K562 (cell line): ENCODE data around the gene DUOXA2. TPM values are rescaled to one million over a fixed set of nuclear protein-coding genes. Genes with fewer than 3 reads are reported as not detected.

Source experiments
- ATAC-seq: fragments of 200-7000 bp; cut with Tn5 transposase; 3 replicates; pipeline ENCODE4 v1.9.1; 2020; ENCODE audit warnings: moderate library complexity
- BruUV-seq: library from RNA; stranded (reverse); fragments of 400-500 nt; replicated peaks from 2 replicates; lab custom pipeline; 2021; lab: Mats Ljungman, UMichigan
- CTCF ChIA-PET: fragments of 300-600 bp; formaldehyde crosslinking; extraction: SDS; loops from one replicate; lab custom pipeline; 2021; ENCODE audit warnings: low intra/inter-chr PET ratio; lab: Yijun Ruan, JAX
- POLR2A ChIA-PET: fragments of 300-600, 350-650 bp; sonication (Branson Sonifier 250); formaldehyde crosslinking; extraction: SDS; loops from one replicate; lab custom pipeline; 2021; ENCODE audit warnings: antibody characterized with exemption, inconsistent platforms; lab: Yijun Ruan, JAX
- DNase-seq, 4 experiments: peaks; one replicate each; pipeline versions ENCODE4 v3.0.0 to v3.0.0-alpha.2; 2011 to 2018; ENCODE audit warnings: low spot score in 3 of 4, mixed read lengths in 3 of 4; ENCODE audit errors: extremely low read depth in 1 of 4
- FAIRE-seq: peaks from 2 replicates; lab custom pipeline; 2011; peaks lifted over from hg19 to GRCh38; lab: Jason Lieb, UNC
- H2AFZ ChIP-seq: 2 replicates; pipeline ENCODE4 v1.6.0; 2011; ENCODE audit warnings: low read depth, low read length, control low read depth, inconsistent platforms
- H3K27ac ChIP-seq: fragments of 200-600 bp; 3 replicates; pipeline ENCODE4 v1.8.0; 2011; ENCODE audit warnings: low read depth, mild to moderate bottlenecking, control low read depth, inconsistent platforms, low read length, moderate library complexity, mixed read lengths; ENCODE audit errors: extremely low read depth
- H3K27me3 ChIP-seq, 2 experiments: fragments of 300-600 bp in 1 of 2; 2 replicates in 1 of 2; 3 replicates in 1 of 2; pipeline versions ENCODE4 v1.6.0 to v1.8.0; 2011; ENCODE audit warnings: inconsistent platforms in 2 of 2, low read length in 2 of 2, mild to moderate bottlenecking in 1 of 2, mixed read lengths in 1 of 2, moderate library complexity in 1 of 2; ENCODE audit not compliant: control insufficient read depth in 2 of 2, insufficient read depth in 2 of 2
- H3K36me3 ChIP-seq: fragments of 300-600 bp; 3 replicates; pipeline ENCODE4 v1.8.0; 2011; ENCODE audit warnings: mild to moderate bottlenecking, low read length, inconsistent platforms; ENCODE audit not compliant: control insufficient read depth, insufficient read depth
- H3K4me1 ChIP-seq, 2 experiments: fragments of 200-600 bp in 1 of 2; replicated peaks in 1 of 2; 2 replicates in 1 of 2; 3 replicates in 1 of 2; pipeline versions ENCODE4 v1.5.1 to v1.8.0; 2011; ENCODE audit warnings: inconsistent platforms in 2 of 2, low read length in 2 of 2, mild to moderate bottlenecking in 1 of 2, mixed read lengths in 1 of 2, moderate library complexity in 1 of 2; ENCODE audit not compliant: control insufficient read depth in 2 of 2, insufficient read depth in 2 of 2
- H3K4me2 ChIP-seq: 2 replicates; pipeline ENCODE4 v1.6.1; 2011; ENCODE audit warnings: low read length, control low read depth, inconsistent platforms, mixed read lengths; ENCODE audit not compliant: insufficient read depth
- H3K4me3 ChIP-seq: fragments of 200-600 bp; sonication (generic), shearing (Covaris generic); 2 replicates; pipeline ENCODE4 v1.5.1; 2016; ENCODE audit warnings: control low read depth, inconsistent platforms
- H3K79me2 ChIP-seq: fragments of 200-600 bp; 3 replicates; pipeline ENCODE4 v1.8.0; 2011; ENCODE audit warnings: low read length, inconsistent platforms; ENCODE audit not compliant: control insufficient read depth, insufficient read depth
- H3K9ac ChIP-seq, 2 experiments: 2 replicates each; pipeline versions ENCODE4 v1.6.0 to v1.6.1; 2011; ENCODE audit warnings: low read depth in 2 of 2, low read length in 2 of 2, control low read depth in 1 of 2, inconsistent platforms in 1 of 2, mild to moderate bottlenecking in 1 of 2, mixed read lengths in 1 of 2; ENCODE audit not compliant: insufficient read depth in 1 of 2
- H3K9me1 ChIP-seq: one replicate; pipeline ENCODE4 v1.6.0; 2011; ENCODE audit warnings: inconsistent platforms, mild to moderate bottlenecking, low read length, moderate library complexity; ENCODE audit not compliant: control insufficient read depth, insufficient read depth
- H3K9me3 ChIP-seq: replicated peaks from 2 replicates; pipeline ENCODE4 v1.5.1; 2011; ENCODE audit warnings: low read depth, low read length, inconsistent platforms; ENCODE audit not compliant: control insufficient read depth, insufficient read depth
- H4K20me1 ChIP-seq: replicated peaks from 2 replicates; pipeline ENCODE4 v1.6.1; 2011; ENCODE audit warnings: low read length, inconsistent platforms, mixed read lengths; ENCODE audit not compliant: control insufficient read depth, insufficient read depth
- BRCA1 ChIP-seq, 2 experiments: fragments of 450-650 bp in 1 of 2; sonication (generic) in 1 of 2; formaldehyde crosslinking in 1 of 2; IDR thresholded peaks; 2 replicates each; pipeline versions ENCODE4 v1.5.0 to v1.6.1; 2017 to 2020; ENCODE audit warnings: mild to moderate bottlenecking in 1 of 2, missing genetic modification reagents in 1 of 2
- CBX8 ChIP-seq: fragments of 200-600 bp; sonication (generic); IDR thresholded peaks from 2 replicates; pipeline ENCODE4 v1.6.1; 2012; ENCODE audit warnings: borderline replicate concordance, mixed run types, low read depth, mild to moderate bottlenecking, moderate library complexity, mixed read lengths, low read length, control low read depth, inconsistent platforms; ENCODE audit not compliant: poor library complexity, severe bottlenecking; ENCODE audit errors: extremely low read depth
- MECOM ChIP-seq: fragments of 250-450 bp; sonication (Bioruptor Pico); IDR thresholded peaks from 2 replicates; pipeline ENCODE4 v1.8.0; 2022; ENCODE audit warnings: inconsistent platforms
- NFYB ChIP-seq: IDR thresholded peaks from 2 replicates; pipeline ENCODE4 v1.6.1; 2011; ENCODE audit warnings: mild to moderate bottlenecking, moderate library complexity; ENCODE audit not compliant: insufficient read length; ENCODE audit errors: extremely low read depth
- ZBTB8A ChIP-seq: fragments of 450-650 bp; IDR thresholded peaks from 2 replicates; pipeline ENCODE4 v1.6.1; 2018; ENCODE audit warnings: mild to moderate bottlenecking, moderate library complexity; ENCODE audit not compliant: partially characterized antibody
- WGBS: fragments of 100-300 bp; shearing (Covaris generic); methylation state at CpG from one replicate; pipeline ENCODE4 v1.1.6; 2016; ENCODE audit warnings: low coverage, mixed read lengths; ENCODE audit not compliant: insufficient coverage; ENCODE audit errors: missing lambda C conversion rate; 5-methylcytosine and 5-hydroxymethylcytosine counted together
- in situ Hi-C: fragments of 300-500 bp; cut with MboI; formaldehyde crosslinking; loops from 4 replicates; pipeline ENCODE4 v1.15.0; 2018; ENCODE audit warnings: inconsistent platforms, mixed read lengths
- intact Hi-C: fragments of 100-400 bp; cut with micrococcal nuclease; formaldehyde crosslinking; loops from 2 replicates; pipeline ENCODE4 v1.14.2; 2022
- polyA plus RNA-seq, 8 experiments: library from polyadenylated mRNA; depleted of rRNA in 4 of 8; stranded (reverse) in 5 of 8; unstranded in 3 of 8; fragments of >200 nt; fragmentation: Nextera tagmentation in 2 of 8; fragmentation: Illumina TruSeq in 1 of 8; extraction: Ambion mirVana in 2 of 8; extraction: Trizol in 1 of 8; gene quantifications; 2 replicates each; pipeline versions ENCODE4 v1.2.1 to v1.2.3, GENCODE V29; 2011 to 2014; ENCODE audit warnings: inconsistent platforms in 1 of 8, missing spikeins in 1 of 8
- total RNA-seq, 7 experiments: library from RNA; depleted of rRNA in 6 of 7; stranded (reverse); fragments of >200 nt in 6 of 7; fragmentation: Illumina TruSeq in 2 of 7; extraction: Trizol in 2 of 7; gene quantifications; 2 replicates each; pipeline versions ENCODE4 v1.2.1 to v1.2.3, GENCODE V29; 2011 to 2021; ENCODE audit warnings: low replicate concordance in 1 of 7

The DUOXA2 gene
- total and polyA plus RNA-seq, 9 of the 15 experiments (the other 6 are each of a cell fraction or from before 2014, with no cell fraction given), result not detected

DNA sequence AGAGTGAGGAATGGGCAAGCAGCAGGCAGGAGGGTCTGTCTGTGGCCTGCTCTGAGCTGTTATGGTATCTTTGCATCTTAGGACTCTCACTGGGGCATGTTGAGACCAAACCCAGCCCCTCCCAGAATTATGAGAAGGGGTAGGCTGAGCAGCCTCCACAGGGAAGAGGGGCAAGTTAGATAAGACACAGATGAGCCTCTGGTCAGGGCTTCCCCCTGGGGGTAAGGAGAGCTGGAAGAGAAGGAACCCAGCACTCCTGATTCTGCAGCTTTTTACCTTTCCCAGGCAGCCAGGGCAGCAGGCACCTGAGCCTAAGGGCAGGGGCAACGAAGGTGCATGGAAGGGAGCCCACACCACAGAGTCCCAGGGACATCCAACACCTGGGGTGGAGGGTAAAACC lies 34.9 kb downstream of the DUOXA2 start:
- H3K36me3 ChIP-seq, result no peaks in the 10 kb centered on the region
- H3K27me3 ChIP-seq, result peaks cover 14 to 33% of the 10 kb centered on the region in 2 experiments
- no peak overlapping the region for H3K9ac ChIP-seq
- peaks cover 0 to 6% of the 10 kb centered on the region in 2 experiments; a peak in 1 of 5 replicates for H3K4me1 ChIP-seq
- H3K79me2 ChIP-seq, result no peaks in the 10 kb centered on the region
- FAIRE-seq (no peak), DNase-seq (no peak), ATAC-seq (no peak)
- no peak overlapping the region for H3K4me2 ChIP-seq
- H3K4me3 ChIP-seq, result no peak overlapping the region
- BruUV-seq, result no TSS peak
- in situ Hi-C loops, result no loop called here
- H3K9me1 ChIP-seq, result no peaks in the 10 kb centered on the region
- no peak overlapping the region for H3K27ac ChIP-seq
- POLR2A ChIA-PET, result no interaction called here
- 0% methylated on average over 1 of the region's 1 CpG for WGBS
- intact Hi-C loops, result no loop called here
- no peak for TF ChIP-seq ZBTB8A
- TF ChIP-seq BRCA1 (IDR thresholded peaks at IDR 0.05), result no peak
- no peak for TF ChIP-seq BRCA1 (CRISPR knock-in tag; IDR thresholded peaks at IDR 0.05)
- TF ChIP-seq CBX8, result no peak
- no peak for TF ChIP-seq NFYB
- TF ChIP-seq MECOM (CRISPR knock-in tag), result no peak
- H2AFZ ChIP-seq, result no peak overlapping the region
- CTCF ChIA-PET, result no interaction called here
- peaks cover 1% of the 10 kb centered on the region; the same call in 1 of the 2 replicates for H4K20me1 ChIP-seq
- H3K9me3 ChIP-seq, result no peaks in the 10 kb centered on the region
